HG02840 (cell line): ENCODE measurements around the gene UFSP1.
A peak's percentile ranks its signal among the peaks of the same experiment; 100 is the strongest.
"Not testable (repeated sequence)": the region's sequence is repeated elsewhere in the genome, so short reads cannot be mapped to it uniquely, and the experiment has no call there.

Experiments
- ATAC-seq: cut with Tn5 transposase; IDR thresholded peaks from one replicate; pipeline ENCODE4 v1.9.1; 2021; ENCODE audit warnings: mild to moderate bottlenecking, moderate library complexity, moderate number of reproducible peaks; ENCODE audit not compliant: unreplicated experiment, low FRiP score

The UFSP1 gene

DNA sequence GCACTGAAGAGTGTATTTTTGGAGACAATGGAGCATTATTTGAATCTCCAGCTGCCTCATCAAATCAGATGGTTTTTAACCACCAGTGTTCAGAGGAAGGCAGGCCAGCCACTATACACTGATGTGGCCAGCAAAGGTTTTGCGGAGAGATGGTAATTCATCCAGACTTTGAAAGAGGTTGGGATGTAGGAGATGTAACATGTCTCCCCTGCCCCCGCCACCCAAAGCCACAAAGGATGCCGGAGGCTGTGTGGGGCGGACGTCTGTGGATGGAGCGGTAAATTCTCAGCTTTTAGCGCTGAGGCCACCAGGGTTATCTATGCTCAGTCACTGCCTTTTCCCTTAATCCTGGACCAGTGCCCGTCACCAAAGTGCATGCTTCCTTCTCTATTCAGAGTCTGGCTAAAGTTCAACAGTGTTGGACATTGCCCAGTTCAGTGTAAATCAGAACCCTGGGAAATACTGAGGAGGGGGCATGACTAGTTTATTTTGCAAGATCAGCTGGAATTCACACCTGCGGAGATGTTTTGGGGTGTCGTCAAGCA is 26.0 kb downstream of the UFSP1 start:
- no peak for ATAC-seq

- no peak for ATAC-seq
These were observed 27.9 kb downstream of the UFSP1 start for GRCh38 chr7:100861616-100861985.

- ATAC-seq: no peak
These were observed 28.6 kb downstream of the UFSP1 start for GRCh38 chr7:100860702-100861615.

- ATAC-seq: no peak
These were observed 29.7 kb downstream of the UFSP1 start for GRCh38 chr7:100859856-100860255.

DNA sequence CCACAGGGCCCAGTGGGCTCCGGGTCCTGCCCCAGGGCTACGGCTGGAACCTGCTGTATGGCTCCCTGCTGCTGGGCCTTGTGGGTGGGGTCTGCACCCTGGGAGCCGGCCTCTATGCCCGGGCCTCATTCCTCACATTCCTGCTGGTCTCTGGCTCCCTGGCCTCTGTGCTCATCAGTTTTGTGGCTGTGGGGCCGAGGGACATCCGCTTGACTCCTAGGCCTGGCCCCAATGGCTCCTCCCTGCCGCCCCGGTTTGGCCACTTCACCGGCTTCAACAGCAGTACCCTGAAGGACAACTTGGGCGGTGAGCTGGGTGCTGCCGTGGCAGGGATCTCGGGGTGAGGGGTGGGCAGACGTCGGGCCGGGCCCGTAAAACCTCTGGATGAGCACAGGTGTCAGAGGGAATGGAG is 32.6 kb downstream of the UFSP1 start:
- ATAC-seq: no peak

DNA sequence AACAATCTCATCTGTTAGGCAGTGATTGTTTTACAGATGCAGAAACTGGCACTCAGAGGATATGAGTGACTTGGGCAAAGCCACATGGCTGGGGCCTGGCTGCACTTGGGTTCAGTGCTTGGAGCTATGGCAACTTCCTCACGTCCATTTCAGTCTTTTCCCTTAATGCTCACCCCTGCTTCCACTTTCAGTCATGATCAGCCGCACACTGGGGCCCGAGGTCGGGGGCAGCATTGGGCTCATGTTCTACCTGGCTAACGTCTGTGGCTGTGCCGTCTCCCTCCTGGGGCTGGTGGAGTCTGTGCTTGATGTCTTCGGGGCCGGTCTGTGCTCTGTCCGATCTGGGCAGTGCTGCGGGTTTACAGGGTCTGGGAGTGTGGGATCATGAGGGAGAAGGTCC is 34.0 kb downstream of the UFSP1 start:
- ATAC-seq: no peak

- not testable (repeated sequence) for ATAC-seq
These were observed 34.6 kb downstream of the UFSP1 start for GRCh38 chr7:100854899-100855298.

- ATAC-seq: no peak
These were observed 35.2 kb downstream of the UFSP1 start for GRCh38 chr7:100854146-100854895.

GRCh38 chr7:100852048-100852872 is 37.3 kb downstream of the UFSP1 start, which contains the start of gene SLC12A9:
SLC12A9 (plus strand) TSS chr7:100852713; CDS start chr7:100854198, 1,485 bp downstream.
- ATAC-seq: peak; percentile 80

- no peak for ATAC-seq
These were observed 42.2 kb downstream of the UFSP1 start for GRCh38 chr7:100847360-100847759.

DNA sequence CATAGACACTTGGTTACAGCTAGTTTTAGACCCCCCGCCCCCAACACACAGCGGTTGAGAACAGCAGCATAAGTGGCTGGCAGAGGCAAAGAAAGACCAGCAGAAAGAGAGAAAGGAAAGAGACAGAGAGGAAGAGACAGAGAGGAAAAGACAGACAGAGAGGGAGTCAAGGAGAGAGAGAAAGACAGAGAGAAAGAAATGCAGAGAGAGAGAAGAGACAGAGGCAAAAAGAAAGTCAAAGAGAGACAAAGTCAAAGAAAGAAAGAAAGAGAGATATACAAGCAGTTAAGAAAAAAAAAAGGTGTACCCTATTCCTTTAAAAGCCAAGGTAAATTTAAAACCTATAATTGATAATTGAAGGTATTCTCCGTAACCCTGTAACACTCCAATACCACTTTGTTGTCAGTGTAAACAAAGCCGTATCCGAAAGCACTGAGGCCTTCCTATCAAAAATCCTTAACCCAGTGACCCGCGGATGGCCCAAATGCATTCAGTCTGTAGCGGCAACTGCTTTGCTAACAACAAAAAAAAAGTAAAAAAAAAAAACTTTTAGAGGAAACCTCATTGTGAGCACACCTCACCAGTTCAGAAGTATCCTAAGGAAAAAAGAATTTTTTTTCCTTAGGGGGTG is 48.9 kb downstream of the UFSP1 start:
- ATAC-seq: no peak

- no peak for ATAC-seq
These were observed 50.2 kb downstream of the UFSP1 start for GRCh38 chr7:100839361-100839760.
